Pulmonary artery endothelial cell (primary cell): ENCODE measurements around the gene CCDC154. TPM values are rescaled to one million over a fixed set of nuclear protein-coding genes. Genes with fewer than 3 reads are reported as not detected.
"Not testable (repeated sequence)": the region's sequence is repeated elsewhere in the genome, so short reads cannot be mapped to it uniquely, and the experiment has no call there.

Source experiments
- DNase-seq: peaks from one replicate; pipeline ENCODE4 v3.0.0-alpha.2; 2011; ENCODE audit warnings: low read depth, low spot score
- total RNA-seq: library from RNA; depleted of rRNA; stranded (reverse); fragments of >200 nt; gene quantifications from 2 replicates; pipeline ENCODE4 v1.2.3, GENCODE V29; 2014

CCDC154 gene
- total RNA-seq: 0.11 and 0.13 TPM in 2 replicates

GRCh38 chr16:1443980-1444729, at the start of gene CCDC154:
TSS of gene CCDC154 (minus strand) at chr16:1444556. CDS start at chr16:1444322, 234 bp downstream.
- DNase-seq: no peak

GRCh38 chr16:1493746-1494094, 49.4 kb upstream of the CCDC154 start:
- DNase-seq: no peak

GRCh38 chr16:1492923-1493745, 48.8 kb upstream of the CCDC154 start, which contains the start of gene TELO2:
TSS of gene TELO2 (plus strand) at chr16:1493360. CDS start at chr16:1494282, 922 bp downstream.
- no peak for DNase-seq

- no peak for DNase-seq
Observed at GRCh38 chr16:1492082-1492922, 47.9 kb upstream of the CCDC154 start.

GRCh38 chr16:1491327-1491726, 47.0 kb upstream of the CCDC154 start:
- DNase-seq: no peak

GRCh38 chr16:1489077-1489476, 44.7 kb upstream of the CCDC154 start:
- DNase-seq: no peak

- DNase-seq: no peak
Observed at GRCh38 chr16:1488619-1489018, 44.3 kb upstream of the CCDC154 start, which contains the start of gene PTX4. TSS of gene PTX4 (minus strand) at chr16:1488944. CDS start at chr16:1488909, 35 bp downstream.

GRCh38 chr16:1488054-1488601, 43.8 kb upstream of the CCDC154 start:
- DNase-seq: no peak

- no peak for DNase-seq
Observed at GRCh38 chr16:1487395-1488053, 43.2 kb upstream of the CCDC154 start.

GRCh38 chr16:1486551-1487390, 42.4 kb upstream of the CCDC154 start:
- DNase-seq: no peak

GRCh38 chr16:1485847-1486496, 41.6 kb upstream of the CCDC154 start:
- no peak for DNase-seq

- no peak for DNase-seq
Observed at GRCh38 chr16:1481906-1482835, 37.8 kb upstream of the CCDC154 start.

- DNase-seq: not testable (repeated sequence)
Observed at GRCh38 chr16:1478937-1479336, 34.6 kb upstream of the CCDC154 start.

GRCh38 chr16:1477033-1477432, 32.7 kb upstream of the CCDC154 start:
- DNase-seq: no peak

- DNase-seq: no peak
Observed at GRCh38 chr16:1475552-1476114, 31.3 kb upstream of the CCDC154 start.

GRCh38 chr16:1474796-1475551, 30.6 kb upstream of the CCDC154 start, which contains the start of gene CLCN7:
TSS of gene CLCN7 (minus strand) at chr16:1475028. CDS start at chr16:1474974, 54 bp downstream.
- DNase-seq: peak; percentile 47
